Measurements from ENCODE around the gene CCL20.

GRCh38 chr2:227819398-227819697, 5.7 kb downstream of the CCL20 start:
- TF ChIP-seq EP300 (IDR thresholded peaks at IDR 0.05; ENCODE audit: borderline replicate concordance in 1 of 2, low read depth in 2 of 2, low read length in 2 of 2) (no peak), RNF2 (IDR thresholded peaks at IDR 0.05; ENCODE audit: borderline replicate concordance, low read depth, low read length, missing control alignments, poor library complexity, severe bottlenecking) (no peak), EZH2 (IDR thresholded peaks at IDR 0.05; ENCODE audit: low read depth, low read length, severe bottlenecking) (no peak)
- TF ChIP-seq, protein P1, sequence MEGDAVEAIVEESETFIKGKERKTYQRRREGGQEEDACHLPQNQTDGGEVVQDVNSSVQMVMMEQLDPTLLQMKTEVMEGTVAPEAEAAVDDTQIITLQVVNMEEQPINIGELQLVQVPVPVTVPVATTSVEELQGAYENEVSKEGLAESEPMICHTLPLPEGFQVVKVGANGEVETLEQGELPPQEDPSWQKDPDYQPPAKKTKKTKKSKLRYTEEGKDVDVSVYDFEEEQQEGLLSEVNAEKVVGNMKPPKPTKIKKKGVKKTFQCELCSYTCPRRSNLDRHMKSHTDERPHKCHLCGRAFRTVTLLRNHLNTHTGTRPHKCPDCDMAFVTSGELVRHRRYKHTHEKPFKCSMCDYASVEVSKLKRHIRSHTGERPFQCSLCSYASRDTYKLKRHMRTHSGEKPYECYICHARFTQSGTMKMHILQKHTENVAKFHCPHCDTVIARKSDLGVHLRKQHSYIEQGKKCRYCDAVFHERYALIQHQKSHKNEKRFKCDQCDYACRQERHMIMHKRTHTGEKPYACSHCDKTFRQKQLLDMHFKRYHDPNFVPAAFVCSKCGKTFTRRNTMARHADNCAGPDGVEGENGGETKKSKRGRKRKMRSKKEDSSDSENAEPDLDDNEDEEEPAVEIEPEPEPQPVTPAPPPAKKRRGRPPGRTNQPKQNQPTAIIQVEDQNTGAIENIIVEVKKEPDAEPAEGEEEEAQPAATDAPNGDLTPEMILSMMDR (IDR thresholded peaks at IDR 0.05; ENCODE audit: control extremely low read depth in 1 of 3, insufficient read depth in 1 of 3, low read depth in 1 of 3, low read length in 3 of 3), result no peak

Data from H1 (cell line).